Naive B cell (primary cell): Measurements from ENCODE around the gene CCT3. TPM values are rescaled to one million over a fixed set of nuclear protein-coding genes. Genes with fewer than 3 reads are reported as not detected.

Source experiments
- ATAC-seq, 2 donors: fragments of 150-1000 bp; cut with Tn5 transposase; 2 replicates each; pipeline ENCODE4 v1.10.0; 2021; ENCODE audit warnings: low read depth in 2 of 2, mild to moderate bottlenecking in 2 of 2, moderate library complexity in 2 of 2
- DNase-seq: peaks from one replicate; pipeline ENCODE4 v3.0.0; 2022
- H3K27ac Mint-ChIP-seq, 6 donors: one replicate each; pipeline ENCODE4 v1.8.0; 2020 to 2022; ENCODE audit warnings: mild to moderate bottlenecking in 6 of 6, mixed read lengths in 6 of 6, moderate library complexity in 5 of 6, inconsistent platforms in 2 of 6
- H3K27me3 Mint-ChIP-seq, 3 donors: one replicate each; pipeline ENCODE4 v1.8.0; 2021 to 2022; ENCODE audit warnings: mixed read lengths in 3 of 3, mild to moderate bottlenecking in 1 of 3
- H3K36me3 Mint-ChIP-seq, 2 donors: one replicate each; pipeline ENCODE4 v1.8.0; 2020 to 2022; ENCODE audit warnings: mixed read lengths in 2 of 2, inconsistent platforms in 1 of 2, mild to moderate bottlenecking in 1 of 2
- H3K4me1 Mint-ChIP-seq, 3 donors: one replicate each; pipeline ENCODE4 v1.8.0; 2020 to 2022; ENCODE audit warnings: mixed read lengths in 3 of 3, inconsistent platforms in 1 of 3, mild to moderate bottlenecking in 1 of 3, moderate library complexity in 1 of 3
- H3K4me3 Mint-ChIP-seq, 8 donors: one replicate each; pipeline ENCODE4 v1.8.0; 2020 to 2022; ENCODE audit warnings: mild to moderate bottlenecking in 8 of 8, mixed read lengths in 8 of 8, moderate library complexity in 8 of 8, inconsistent platforms in 2 of 8
- H3K9me3 Mint-ChIP-seq, 7 donors: one replicate each; pipeline ENCODE4 v1.8.0; 2020 to 2022; ENCODE audit warnings: mixed read lengths in 7 of 7, mild to moderate bottlenecking in 5 of 7, inconsistent platforms in 2 of 7, moderate library complexity in 1 of 7
- polyA plus RNA-seq, 6 donors: library from polyadenylated mRNA; unstranded; fragments of 300-500 nt; fragmentation: Illumina TruSeq; gene quantifications; one replicate each; pipeline ENCODE4 v1.2.3, GENCODE V29; 2021; ENCODE audit warnings: low read depth in 6 of 6

The CCT3 gene
- polyA plus RNA-seq, 6 donors from 2014 or later: 161 to 293 (median 183) TPM

- Mint-ChIP-seq H3K4me3 (peak overlapping the region; percentile 91 to 99 (median 97)), H3K27me3 (no peaks in the 10 kb centered on the region), H3K9me3 (no peaks in the 10 kb centered on the region), H3K4me1 (peaks cover 39 to 45% (median 42%) of the 10 kb centered on the region in 3 donors), H3K36me3 (peaks cover 0 to 18% of the 10 kb centered on the region in 2 donors), H3K27ac (peak overlapping the region in 4 of 6 donors; percentile 63 to 93 (median 74))
- DNase-seq (no peak), ATAC-seq (peak in 1 of 2 donors; percentile 15)
Observed at GRCh38 chr1:156281281-156281680, 56.8 kb downstream of the CCT3 start.

GRCh38 chr1:156279837-156280236 is 58.3 kb downstream of the CCT3 start:
- Mint-ChIP-seq H3K27ac (peak overlapping the region in 2 of 6 donors; percentile 39), H3K4me3 (peak overlapping the region in 2 of 8 donors; percentile 69 to 91), H3K27me3 (no peaks in the 10 kb centered on the region), H3K4me1 (peaks cover 39 to 45% (median 42%) of the 10 kb centered on the region in 3 donors), H3K9me3 (no peaks in the 10 kb centered on the region), H3K36me3 (peaks cover under 1 to 24% of the 10 kb centered on the region in 2 donors)
- ATAC-seq (no peak), DNase-seq (no peak)

- peak overlapping the region in 2 of 8 donors; percentile 12 to 33 for H3K4me3 Mint-ChIP-seq
- H3K4me1 Mint-ChIP-seq: peaks cover 15 to 23% (median 20%) of the 10 kb centered on the region in 3 donors
- H3K27ac Mint-ChIP-seq: no peak overlapping the region
- no peaks in the 10 kb centered on the region for H3K27me3 Mint-ChIP-seq
- ATAC-seq (no peak), DNase-seq (no peak)
- H3K36me3 Mint-ChIP-seq: peaks cover 10 to 48% of the 10 kb centered on the region in 2 donors
- H3K9me3 Mint-ChIP-seq: no peaks in the 10 kb centered on the region
Observed at GRCh38 chr1:156276966-156277381, 61.1 kb downstream of the CCT3 start.

GRCh38 chr1:156276532-156276931 is 61.6 kb downstream of the CCT3 start:
- Mint-ChIP-seq H3K36me3 (peaks cover 14 to 48% of the 10 kb centered on the region in 2 donors), H3K9me3 (no peaks in the 10 kb centered on the region), H3K27ac (no peak overlapping the region), H3K27me3 (no peaks in the 10 kb centered on the region), H3K4me1 (peaks cover 13 to 21% (median 17%) of the 10 kb centered on the region in 3 donors), H3K4me3 (peak overlapping the region in 1 of 8 donors; percentile 51)
- DNase-seq: no peak
- no peak for ATAC-seq

- ATAC-seq (no peak), DNase-seq (no peak)
- Mint-ChIP-seq H3K9me3 (no peaks in the 10 kb centered on the region), H3K27ac (no peak overlapping the region), H3K4me3 (no peak overlapping the region), H3K27me3 (no peaks in the 10 kb centered on the region), H3K36me3 (peaks cover 34 to 53% of the 10 kb centered on the region in 2 donors), H3K4me1 (peaks cover 0 to 8% (median 0%) of the 10 kb centered on the region in 3 donors)
Observed at GRCh38 chr1:156270314-156270713, 67.8 kb downstream of the CCT3 start.

GRCh38 chr1:156268336-156268735 is 69.8 kb downstream of the CCT3 start:
- Mint-ChIP-seq H3K27ac (no peak overlapping the region), H3K4me3 (no peak overlapping the region), H3K27me3 (no peaks in the 10 kb centered on the region), H3K4me1 (peaks cover 0 to 8% (median 0%) of the 10 kb centered on the region in 3 donors), H3K36me3 (peaks cover 37 to 49% of the 10 kb centered on the region in 2 donors), H3K9me3 (no peaks in the 10 kb centered on the region)
- DNase-seq: no peak
- no peak for ATAC-seq

- Mint-ChIP-seq H3K4me3 (no peak overlapping the region), H3K9me3 (no peaks in the 10 kb centered on the region), H3K27me3 (no peaks in the 10 kb centered on the region), H3K27ac (no peak overlapping the region), H3K36me3 (peaks cover 29 to 53% of the 10 kb centered on the region in 2 donors), H3K4me1 (peaks cover 0 to 8% (median 0%) of the 10 kb centered on the region in 3 donors)
- no peak for ATAC-seq
- no peak for DNase-seq
Observed at GRCh38 chr1:156266051-156266450, 72.0 kb downstream of the CCT3 start.

- H3K27me3 Mint-ChIP-seq: no peaks in the 10 kb centered on the region
- H3K4me3 Mint-ChIP-seq: no peak overlapping the region
- no peak overlapping the region for H3K27ac Mint-ChIP-seq
- ATAC-seq (no peak), DNase-seq (no peak)
- H3K4me1 Mint-ChIP-seq: peaks cover 0 to 8% (median 2%) of the 10 kb centered on the region in 3 donors
- H3K9me3 Mint-ChIP-seq: no peaks in the 10 kb centered on the region
- H3K36me3 Mint-ChIP-seq: peaks cover 43 to 69% of the 10 kb centered on the region in 2 donors
Observed at GRCh38 chr1:156263288-156263655, 74.8 kb downstream of the CCT3 start.

GRCh38 chr1:156262461-156263287 is 75.4 kb downstream of the CCT3 start:
- Mint-ChIP-seq H3K4me3 (no peak overlapping the region), H3K27ac (peak overlapping the region in 1 of 6 donors; percentile 61), H3K27me3 (no peaks in the 10 kb centered on the region), H3K9me3 (no peaks in the 10 kb centered on the region), H3K4me1 (peaks cover 0 to 8% (median 2%) of the 10 kb centered on the region in 3 donors), H3K36me3 (peaks cover 42 to 74% of the 10 kb centered on the region in 2 donors)
- ATAC-seq: no peak
- DNase-seq: no peak

- H3K27me3 Mint-ChIP-seq: no peaks in the 10 kb centered on the region
- DNase-seq: no peak
- H3K9me3 Mint-ChIP-seq: no peaks in the 10 kb centered on the region
- H3K27ac Mint-ChIP-seq: no peak overlapping the region
- no peak for ATAC-seq
- H3K4me1 Mint-ChIP-seq: peaks cover 0 to 2% (median 0%) of the 10 kb centered on the region in 3 donors
- H3K36me3 Mint-ChIP-seq: peaks cover 25 to 56% of the 10 kb centered on the region in 2 donors
- no peak overlapping the region for H3K4me3 Mint-ChIP-seq
Observed at GRCh38 chr1:156260896-156261295, 77.2 kb downstream of the CCT3 start.

GRCh38 chr1:156259805-156260204 is 78.3 kb downstream of the CCT3 start:
- no peak overlapping the region for H3K27ac Mint-ChIP-seq
- peaks cover 0 to 2% (median 0%) of the 10 kb centered on the region in 3 donors for H3K4me1 Mint-ChIP-seq
- ATAC-seq (no peak), DNase-seq (no peak)
- H3K27me3 Mint-ChIP-seq: no peaks in the 10 kb centered on the region
- peaks cover 20 to 47% of the 10 kb centered on the region in 2 donors for H3K36me3 Mint-ChIP-seq
- no peak overlapping the region for H3K4me3 Mint-ChIP-seq
- H3K9me3 Mint-ChIP-seq: no peaks in the 10 kb centered on the region
